NCI-H1417 treated with DMSO at 0.1 percent for 48 hours (cell line): ENCODE measurements around the gene STEAP3.

Source experiments
- DNase-seq: peaks from one replicate; lab custom pipeline; 2025; lab: John Stamatoyannopoulos, UW

Gene STEAP3

DNA sequence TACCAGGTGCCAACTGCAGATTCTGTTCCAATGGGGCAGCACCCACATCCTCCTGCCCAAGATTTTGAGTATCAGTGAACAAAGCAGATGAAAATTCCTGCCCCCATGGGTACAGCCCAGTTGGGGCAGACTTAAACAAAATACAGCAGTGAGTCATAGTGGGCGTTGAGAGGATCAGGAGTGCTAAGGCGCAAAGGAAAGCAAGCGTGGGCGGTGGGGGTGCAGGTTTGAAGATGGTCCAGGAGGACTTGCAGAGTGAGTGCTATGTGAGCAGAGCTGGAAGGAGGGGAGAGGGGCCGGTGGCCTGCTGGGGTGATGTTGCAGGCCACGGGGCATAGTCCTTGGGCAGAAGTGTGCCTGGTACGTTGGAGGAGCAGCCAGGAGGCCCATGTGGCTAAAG, 24.7 kb downstream of the STEAP3 start:
- no peak for DNase-seq

DNA sequence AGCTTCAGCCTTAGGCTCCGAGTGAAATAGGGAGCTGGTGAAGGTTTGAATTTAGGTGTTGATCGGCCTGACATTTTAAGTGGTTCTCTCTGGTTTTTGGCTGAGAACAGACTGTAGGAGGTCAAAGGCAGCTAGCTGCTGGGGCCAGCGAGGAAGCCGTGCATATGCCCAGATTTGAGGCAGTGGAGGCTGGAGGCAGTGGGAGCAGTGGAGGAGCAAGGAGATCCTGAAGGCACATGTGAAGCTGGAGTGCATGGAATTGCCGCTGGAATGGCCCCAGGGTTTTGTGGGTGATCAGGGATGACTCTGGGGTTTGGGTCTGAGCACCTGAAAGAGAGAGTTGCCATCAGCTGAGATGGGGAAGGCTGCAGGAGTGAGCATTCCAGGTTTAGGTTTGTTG, 25.1 kb downstream of the STEAP3 start:
- no peak for DNase-seq

- no peak for DNase-seq
Observed at GRCh38 chr2:119249311-119249710, 25.7 kb downstream of the STEAP3 start.

DNA sequence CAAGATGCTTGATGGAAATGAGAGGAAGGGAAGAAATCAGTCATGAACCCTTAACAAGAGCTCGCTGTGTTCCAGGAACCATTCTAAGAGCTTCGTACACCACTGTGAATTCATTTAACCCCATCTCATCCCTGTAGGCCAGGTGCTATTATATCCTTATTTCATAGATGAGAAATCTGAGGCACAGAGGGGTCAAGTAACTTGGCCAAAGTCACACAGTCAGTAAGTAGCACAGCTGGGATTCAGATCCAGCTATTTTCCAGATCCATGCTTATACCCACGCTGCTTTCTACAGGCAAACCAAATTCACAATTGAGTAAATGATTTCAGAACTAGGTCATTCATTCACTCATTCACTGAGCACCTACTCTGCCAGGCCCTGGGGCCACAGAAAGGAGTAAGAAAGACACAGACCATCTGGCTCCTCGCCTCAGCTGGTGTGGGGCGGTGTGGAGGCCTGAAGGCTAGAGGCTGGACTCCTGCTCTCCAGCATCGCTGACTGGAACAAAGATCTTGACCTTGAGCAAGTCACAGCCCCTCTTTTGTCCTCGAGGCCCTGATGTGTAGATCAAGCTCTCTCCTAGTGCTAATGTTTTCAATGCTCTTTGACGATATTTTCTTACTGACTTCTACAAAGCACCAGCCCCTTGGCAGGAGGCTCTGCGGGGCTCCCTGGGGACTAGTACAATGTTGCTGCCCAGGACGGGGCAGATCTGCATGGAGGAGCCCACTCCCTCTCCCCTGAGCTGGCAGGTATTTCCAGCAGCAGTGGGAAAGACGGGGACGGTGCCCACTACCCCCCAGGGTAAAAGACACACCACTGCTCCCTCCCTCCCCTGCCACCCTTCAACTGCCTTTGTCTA, 26.5 kb downstream of the STEAP3 start:
- no peak for DNase-seq

GRCh38 chr2:119250718-119251290, 27.2 kb downstream of the STEAP3 start:
- DNase-seq, result no peak

- no peak for DNase-seq
Observed at GRCh38 chr2:119251652-119252051, 28.0 kb downstream of the STEAP3 start.

DNA sequence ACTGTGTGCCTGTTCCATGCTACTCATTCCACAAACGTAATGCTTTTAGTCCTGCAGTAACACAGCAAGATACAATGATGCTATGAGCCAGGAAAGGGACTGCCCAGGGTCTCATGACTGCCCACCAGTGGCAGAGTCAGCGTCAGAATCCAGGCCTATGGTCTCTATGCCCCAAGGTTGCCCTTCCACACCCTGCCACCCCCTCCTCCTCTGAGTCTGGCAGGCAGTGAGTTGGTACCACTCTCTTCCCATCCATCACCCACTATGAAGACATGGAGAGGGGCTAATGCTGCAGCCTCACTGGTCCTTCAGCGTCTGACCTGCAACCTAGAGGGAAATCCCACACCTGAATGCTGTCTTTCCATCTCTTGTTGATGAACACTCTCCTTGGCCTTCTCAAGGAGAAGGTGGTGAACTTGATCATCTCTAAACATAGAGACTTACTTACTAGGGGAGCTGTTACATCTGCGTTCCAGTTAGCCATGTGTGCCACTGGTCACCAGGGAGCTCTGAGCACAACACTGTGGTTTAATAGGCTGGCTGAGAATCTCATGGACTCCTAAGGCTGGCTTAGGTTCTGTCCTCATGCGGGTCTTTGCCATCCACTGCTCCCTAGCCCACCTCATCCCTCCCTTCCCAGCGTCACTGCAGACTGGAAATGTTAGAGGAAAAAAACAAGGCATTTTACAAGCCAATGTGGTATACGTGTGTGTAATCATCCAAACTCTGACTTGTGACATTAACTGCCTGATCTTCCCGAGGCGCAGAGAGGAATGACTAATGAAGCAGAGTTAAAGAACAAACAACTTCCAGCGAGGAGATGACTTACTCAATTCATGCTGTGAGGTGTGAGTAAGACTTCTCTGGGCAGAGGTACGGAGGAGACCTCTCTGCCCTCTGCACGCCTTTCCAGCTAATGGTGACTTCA, 28.8 kb downstream of the STEAP3 start:
- DNase-seq, result no peak

DNA sequence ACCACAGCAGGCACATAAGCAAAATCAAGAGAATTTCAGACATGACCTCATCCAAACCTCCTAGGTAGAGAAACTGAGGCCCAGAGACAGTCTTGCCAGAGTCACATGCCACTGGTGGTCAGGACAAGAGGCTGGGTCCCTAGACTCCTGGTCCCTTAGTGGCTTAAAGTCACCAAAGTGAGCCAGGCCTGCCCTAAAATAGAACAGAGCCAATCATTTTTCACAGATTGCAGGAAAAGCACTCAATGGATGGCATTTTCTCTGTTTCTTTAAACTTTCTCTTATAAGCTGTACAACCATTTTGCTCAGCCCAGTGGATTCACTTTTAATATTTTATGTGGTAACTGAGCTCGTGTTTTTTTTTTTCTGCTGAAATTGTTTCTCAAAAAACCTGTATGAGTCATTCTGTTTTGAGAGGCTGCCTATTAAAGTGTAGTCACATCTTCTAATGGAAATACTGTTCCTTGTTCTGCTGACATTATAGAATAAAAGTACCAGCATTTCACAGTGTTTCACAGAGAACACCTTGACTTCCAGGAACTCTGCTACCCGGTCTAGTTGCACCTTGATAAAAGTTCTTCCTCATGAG, 29.6 kb downstream of the STEAP3 start:
- no peak for DNase-seq

- no peak for DNase-seq
Observed at GRCh38 chr2:119253760-119254600, 30.3 kb downstream of the STEAP3 start.

- no peak for DNase-seq
Observed at GRCh38 chr2:119254601-119255080, 31.0 kb downstream of the STEAP3 start.

GRCh38 chr2:119255760-119256581, 32.3 kb downstream of the STEAP3 start:
- DNase-seq, result no peak

DNA sequence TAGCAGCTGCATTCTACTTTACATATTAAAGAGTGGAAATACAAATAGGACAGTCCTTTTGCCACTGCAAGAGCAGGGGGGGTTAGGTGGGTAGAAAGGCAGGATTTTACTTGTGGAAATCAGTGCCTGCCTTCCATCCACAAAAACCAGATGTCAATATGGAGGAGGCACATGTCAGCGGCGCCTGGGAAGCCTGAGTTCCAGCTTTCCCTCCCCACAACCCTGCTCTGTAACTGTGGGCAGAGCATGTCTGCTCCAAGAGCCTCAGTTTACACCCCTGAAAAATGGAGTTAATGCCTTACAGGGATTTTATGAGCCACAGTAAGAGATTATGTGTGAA, 32.9 kb downstream of the STEAP3 start:
- no peak for DNase-seq

DNA sequence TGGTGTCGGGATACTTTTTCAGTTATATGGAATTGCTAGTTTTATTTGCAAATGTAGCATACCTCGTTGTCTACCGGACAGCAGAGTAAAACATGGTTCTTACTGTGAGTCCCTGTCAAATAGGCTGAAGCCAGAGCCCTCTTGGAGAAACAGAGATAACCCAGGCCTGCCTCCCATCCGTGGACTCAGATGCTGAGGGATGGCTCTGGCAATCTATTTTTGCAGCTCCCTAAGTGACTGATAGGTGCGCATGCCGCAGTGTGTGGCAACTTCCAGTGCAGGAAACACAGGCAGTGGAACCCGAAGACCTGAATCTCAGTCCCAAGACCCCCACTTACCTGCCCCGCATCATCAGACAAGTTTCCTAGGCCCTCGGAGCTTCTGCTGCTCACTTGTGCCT, 33.6 kb downstream of the STEAP3 start:
- no peak for DNase-seq

GRCh38 chr2:119259296-119259860, 35.7 kb downstream of the STEAP3 start:
- DNase-seq, result no peak

GRCh38 chr2:119260646-119261492, 37.2 kb downstream of the STEAP3 start:
- DNase-seq, result no peak

- DNase-seq, result no peak
Observed at GRCh38 chr2:119261493-119262225, 38.0 kb downstream of the STEAP3 start.

- no peak for DNase-seq
Observed at GRCh38 chr2:119263025-119263424, 39.4 kb downstream of the STEAP3 start.

- no peak for DNase-seq
Observed at GRCh38 chr2:119263656-119264055, 40.0 kb downstream of the STEAP3 start.
